Neutrophil (primary cell): ENCODE results near the gene P2RY12.

Source experiments
- H3K27ac ChIP-seq: fragments of 200-600 bp; sonication (generic); 2 replicates; pipeline ENCODE4 v1.5.1; 2016; ENCODE audit warnings: mild to moderate bottlenecking, moderate library complexity
- H3K27me3 ChIP-seq: fragments of 200-600 bp; sonication (generic); 2 replicates; pipeline ENCODE4 v1.6.0; 2016; ENCODE audit warnings: mild to moderate bottlenecking
- H3K36me3 ChIP-seq: fragments of 200-600 bp; sonication (generic); 2 replicates; pipeline ENCODE4 v1.5.1; 2017
- H3K4me1 ChIP-seq, 2 experiments: fragments of 200-600 bp in 1 of 2; sonication (generic) in 1 of 2; 1 replicate in 1 of 2; 2 replicates in 1 of 2; pipeline versions ENCODE4 v1.5.1 to v1.6.1; 2013 to 2016; ENCODE audit warnings: low read depth in 1 of 2, low read length in 1 of 2, mild to moderate bottlenecking in 1 of 2, moderate library complexity in 1 of 2; ENCODE audit not compliant: control insufficient read depth in 1 of 2, insufficient read depth in 1 of 2
- H3K4me3 ChIP-seq, 2 experiments: fragments of 200-600 bp in 1 of 2; sonication (generic) in 1 of 2; 1 replicate in 1 of 2; 2 replicates in 1 of 2; pipeline ENCODE4 v1.5.1; 2013 to 2016; ENCODE audit warnings: low read depth in 1 of 2, low read length in 1 of 2, mild to moderate bottlenecking in 1 of 2, moderate library complexity in 1 of 2
- H3K9me3 ChIP-seq: fragments of 200-600 bp; sonication (generic); 2 replicates; pipeline ENCODE4 v1.5.1; 2016
- TF ChIP-seq, protein P1 (sequence below): fragments of 200-600 bp; sonication (generic); IDR thresholded peaks from 2 replicates; pipeline ENCODE4 v1.5.1; 2016; ENCODE audit warnings: antibody characterized with exemption

The P2RY12 gene

DNA sequence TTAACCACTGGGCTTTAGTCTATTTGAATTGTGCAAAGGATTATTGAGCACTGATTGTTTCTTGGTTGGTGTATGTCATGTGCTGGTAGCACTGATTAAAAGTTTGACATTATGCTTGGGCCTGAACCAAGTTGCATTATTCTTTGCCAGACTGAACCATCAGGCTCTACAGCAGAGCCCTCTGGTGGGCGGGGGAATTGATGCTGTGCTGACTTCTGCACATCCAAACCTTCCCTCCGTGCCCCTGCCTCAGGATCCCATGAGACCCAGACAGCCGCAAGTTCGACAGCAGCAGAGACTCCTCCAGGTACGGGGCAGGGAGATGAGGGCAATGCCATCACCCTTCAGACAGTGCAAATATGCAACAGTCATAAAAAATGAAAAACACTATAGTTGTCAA lies 28.4 kb upstream of the P2RY12 start:
- Histone ChIP-seq H3K27me3 (no peaks in the 10 kb centered on the region), H3K36me3 (no peaks in the 10 kb centered on the region), H3K4me1 (no peaks in the 10 kb centered on the region), H3K27ac (no peak overlapping the region), H3K4me3 (no peak overlapping the region), H3K9me3 (no peaks in the 10 kb centered on the region)
- TF ChIP-seq, protein P1, sequence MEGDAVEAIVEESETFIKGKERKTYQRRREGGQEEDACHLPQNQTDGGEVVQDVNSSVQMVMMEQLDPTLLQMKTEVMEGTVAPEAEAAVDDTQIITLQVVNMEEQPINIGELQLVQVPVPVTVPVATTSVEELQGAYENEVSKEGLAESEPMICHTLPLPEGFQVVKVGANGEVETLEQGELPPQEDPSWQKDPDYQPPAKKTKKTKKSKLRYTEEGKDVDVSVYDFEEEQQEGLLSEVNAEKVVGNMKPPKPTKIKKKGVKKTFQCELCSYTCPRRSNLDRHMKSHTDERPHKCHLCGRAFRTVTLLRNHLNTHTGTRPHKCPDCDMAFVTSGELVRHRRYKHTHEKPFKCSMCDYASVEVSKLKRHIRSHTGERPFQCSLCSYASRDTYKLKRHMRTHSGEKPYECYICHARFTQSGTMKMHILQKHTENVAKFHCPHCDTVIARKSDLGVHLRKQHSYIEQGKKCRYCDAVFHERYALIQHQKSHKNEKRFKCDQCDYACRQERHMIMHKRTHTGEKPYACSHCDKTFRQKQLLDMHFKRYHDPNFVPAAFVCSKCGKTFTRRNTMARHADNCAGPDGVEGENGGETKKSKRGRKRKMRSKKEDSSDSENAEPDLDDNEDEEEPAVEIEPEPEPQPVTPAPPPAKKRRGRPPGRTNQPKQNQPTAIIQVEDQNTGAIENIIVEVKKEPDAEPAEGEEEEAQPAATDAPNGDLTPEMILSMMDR = peak; percentile 10

DNA sequence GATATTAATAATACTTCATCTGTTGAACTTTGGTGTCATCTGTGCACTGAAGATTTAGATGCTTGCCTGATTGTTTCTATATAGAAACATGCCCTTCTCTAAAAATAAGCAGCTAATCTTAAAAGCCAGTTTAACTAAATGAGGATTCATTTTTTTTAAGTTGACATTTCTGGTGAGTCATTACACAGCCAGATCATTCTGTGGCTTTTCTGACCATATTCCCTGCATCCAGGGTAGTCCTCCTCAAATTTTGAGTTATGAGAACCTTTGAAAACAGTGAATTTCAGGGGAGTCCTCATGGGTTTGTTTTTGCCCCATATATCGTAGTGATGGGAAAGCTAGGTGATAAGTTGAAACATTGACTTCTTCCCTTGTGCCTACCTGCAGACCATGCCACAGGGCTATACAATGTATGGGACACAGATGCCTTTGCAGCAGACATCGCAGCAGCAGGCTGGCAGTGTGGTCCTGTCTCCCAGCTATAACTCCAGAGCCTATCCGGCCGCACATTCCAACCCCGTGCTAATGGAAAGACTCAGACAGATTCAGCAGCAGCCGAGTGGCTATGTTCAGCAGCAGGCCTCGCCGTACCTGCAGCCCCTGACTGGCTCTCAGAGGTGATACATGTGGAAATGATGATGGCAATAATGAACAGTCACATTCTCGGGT lies 26.5 kb upstream of the P2RY12 start:
- no peaks in the 10 kb centered on the region for H3K9me3 ChIP-seq
- H3K4me3 ChIP-seq = no peak overlapping the region
- no peaks in the 10 kb centered on the region for H3K36me3 ChIP-seq
- H3K4me1 ChIP-seq = no peaks in the 10 kb centered on the region
- H3K27ac ChIP-seq = no peak overlapping the region
- H3K27me3 ChIP-seq = no peaks in the 10 kb centered on the region
- TF ChIP-seq, protein P1 = no peak

GRCh38 chr3:151407928-151408327 lies 23.4 kb upstream of the P2RY12 start:
- Histone ChIP-seq H3K27me3 (no peaks in the 10 kb centered on the region), H3K4me1 (peaks cover 7 to 12% of the 10 kb centered on the region in 2 experiments), H3K36me3 (no peaks in the 10 kb centered on the region), H3K9me3 (no peaks in the 10 kb centered on the region), H3K27ac (no peak overlapping the region), H3K4me3 (no peak overlapping the region)
- TF ChIP-seq, protein P1 = no peak

DNA sequence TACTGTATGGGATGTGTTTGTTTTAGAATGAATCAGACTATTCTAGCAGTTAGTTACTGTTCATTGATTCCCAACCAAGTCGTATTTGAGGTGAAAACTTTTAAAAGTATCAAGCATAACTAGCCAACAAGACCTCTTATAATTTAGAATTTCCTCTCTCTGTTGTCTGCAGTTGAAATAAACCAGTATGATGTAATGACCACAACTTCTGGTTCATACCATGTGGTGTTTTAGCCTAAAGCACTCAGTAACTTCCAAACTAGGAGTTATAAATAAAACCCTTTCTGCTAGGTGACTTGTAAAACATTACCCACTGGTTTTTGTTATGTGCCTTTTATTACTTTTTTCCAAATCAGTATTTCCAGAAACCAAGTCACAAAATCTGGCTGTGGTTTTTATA lies 19.8 kb upstream of the P2RY12 start:
- TF ChIP-seq, protein P1 = no peak
- peaks cover 12 to 22% of the 10 kb centered on the region in 2 experiments for H3K4me1 ChIP-seq
- no peaks in the 10 kb centered on the region for H3K36me3 ChIP-seq
- no peak overlapping the region for H3K27ac ChIP-seq
- H3K9me3 ChIP-seq = no peaks in the 10 kb centered on the region
- no peaks in the 10 kb centered on the region for H3K27me3 ChIP-seq
- no peak overlapping the region for H3K4me3 ChIP-seq

GRCh38 chr3:151403246-151403645 lies 18.7 kb upstream of the P2RY12 start:
- Histone ChIP-seq H3K4me3 (no peak overlapping the region), H3K36me3 (no peaks in the 10 kb centered on the region), H3K27me3 (no peaks in the 10 kb centered on the region), H3K4me1 (peaks cover 23 to 33% of the 10 kb centered on the region in 2 experiments), H3K27ac (no peak overlapping the region), H3K9me3 (no peaks in the 10 kb centered on the region)
- TF ChIP-seq, protein P1 = no peak
